Activated T-cell treated with anti-CD3 and anti-CD28 coated beads, Interleukin-2, amount 50 U/mL, for 1 hour (primary cell): ENCODE data around the gene CRCP.
"Not testable (repeated sequence)": the region's sequence is repeated elsewhere in the genome, so short reads cannot be mapped to it uniquely, and the experiment has no call there.

ENCODE experiments used
- DNase-seq: peaks from one replicate; pipeline ENCODE4 v3.0.0-alpha.2; 2020

The CRCP gene

GRCh38 chr7:66114743-66115649, at the start of gene CRCP:
CRCP (plus strand) TSS chr7:66114847; CDS start chr7:66114963, 116 bp downstream.
- peak; percentile 86 for DNase-seq

GRCh38 chr7:66069732-66070131, 44.9 kb upstream of the CRCP start:
- DNase-seq, result no peak

- DNase-seq, result no peak
These were observed 44.4 kb upstream of the CRCP start for GRCh38 chr7:66070222-66070621.

- not testable (repeated sequence) for DNase-seq
These were observed 42.4 kb upstream of the CRCP start for GRCh38 chr7:66072208-66072607.

GRCh38 chr7:66075590-66076461, 38.8 kb upstream of the CRCP start, which contains the start of gene ASL:
ASL (plus strand) TSS chr7:66075819; CDS start chr7:66076082, 263 bp downstream.
- peak; percentile 88 for DNase-seq

GRCh38 chr7:66076462-66077329, 38.0 kb upstream of the CRCP start:
- no peak for DNase-seq

GRCh38 chr7:66078067-66078466, 36.6 kb upstream of the CRCP start:
- no peak for DNase-seq

- DNase-seq, result no peak
These were observed 32.6 kb upstream of the CRCP start for GRCh38 chr7:66082083-66082482.

GRCh38 chr7:66082886-66083415, 31.7 kb upstream of the CRCP start:
- DNase-seq, result no peak

- no peak for DNase-seq
These were observed 31.0 kb upstream of the CRCP start for GRCh38 chr7:66083677-66084076.

- no peak for DNase-seq
These were observed 25.5 kb upstream of the CRCP start for GRCh38 chr7:66088861-66089838.

- DNase-seq, result no peak
These were observed 22.0 kb upstream of the CRCP start for GRCh38 chr7:66092654-66093053.

GRCh38 chr7:66095010-66095409, 19.6 kb upstream of the CRCP start:
- DNase-seq, result no peak

GRCh38 chr7:66099232-66099550, 15.5 kb upstream of the CRCP start:
- no peak for DNase-seq

- DNase-seq, result peak; percentile 43
These were observed 14.9 kb upstream of the CRCP start for GRCh38 chr7:66099551-66100407.

GRCh38 chr7:66100408-66101050, 14.1 kb upstream of the CRCP start:
- no peak for DNase-seq

GRCh38 chr7:66102168-66102567, 12.5 kb upstream of the CRCP start:
- DNase-seq, result not testable (repeated sequence)

- not testable (repeated sequence) for DNase-seq
These were observed 10.7 kb upstream of the CRCP start for GRCh38 chr7:66103994-66104393.

- no peak for DNase-seq
These were observed 9.3 kb upstream of the CRCP start for GRCh38 chr7:66105263-66105748.
